ENCODE measurements around the gene NINL. TPM values are rescaled to one million over a fixed set of nuclear protein-coding genes. Genes with fewer than 3 reads are reported as not detected.

Gene NINL
- polyA plus RNA-seq, 1 of the 3 experiments (the other 2 are of a cell fraction): 22.5 TPM

DNA sequence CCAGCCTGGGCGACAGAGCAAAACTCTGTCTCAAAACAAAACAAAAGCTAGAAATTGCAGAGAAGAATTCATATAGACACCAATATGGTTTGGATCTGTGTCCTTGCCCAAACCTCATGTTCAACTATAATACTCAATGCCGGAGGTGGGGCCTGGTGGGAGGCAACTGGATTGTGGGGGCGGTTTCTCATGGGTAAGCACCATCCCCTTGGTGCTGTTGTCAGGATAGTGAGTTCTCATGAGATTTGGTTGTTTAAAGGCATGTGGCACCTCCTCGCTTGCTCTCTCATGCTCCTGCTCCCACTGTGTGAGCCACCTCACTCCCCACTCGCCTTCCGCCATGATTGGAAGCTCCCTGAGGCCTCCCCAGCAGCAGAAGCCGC is 15.2 kb downstream of the NINL start (continued):
- TF ChIP-seq, protein P1, sequence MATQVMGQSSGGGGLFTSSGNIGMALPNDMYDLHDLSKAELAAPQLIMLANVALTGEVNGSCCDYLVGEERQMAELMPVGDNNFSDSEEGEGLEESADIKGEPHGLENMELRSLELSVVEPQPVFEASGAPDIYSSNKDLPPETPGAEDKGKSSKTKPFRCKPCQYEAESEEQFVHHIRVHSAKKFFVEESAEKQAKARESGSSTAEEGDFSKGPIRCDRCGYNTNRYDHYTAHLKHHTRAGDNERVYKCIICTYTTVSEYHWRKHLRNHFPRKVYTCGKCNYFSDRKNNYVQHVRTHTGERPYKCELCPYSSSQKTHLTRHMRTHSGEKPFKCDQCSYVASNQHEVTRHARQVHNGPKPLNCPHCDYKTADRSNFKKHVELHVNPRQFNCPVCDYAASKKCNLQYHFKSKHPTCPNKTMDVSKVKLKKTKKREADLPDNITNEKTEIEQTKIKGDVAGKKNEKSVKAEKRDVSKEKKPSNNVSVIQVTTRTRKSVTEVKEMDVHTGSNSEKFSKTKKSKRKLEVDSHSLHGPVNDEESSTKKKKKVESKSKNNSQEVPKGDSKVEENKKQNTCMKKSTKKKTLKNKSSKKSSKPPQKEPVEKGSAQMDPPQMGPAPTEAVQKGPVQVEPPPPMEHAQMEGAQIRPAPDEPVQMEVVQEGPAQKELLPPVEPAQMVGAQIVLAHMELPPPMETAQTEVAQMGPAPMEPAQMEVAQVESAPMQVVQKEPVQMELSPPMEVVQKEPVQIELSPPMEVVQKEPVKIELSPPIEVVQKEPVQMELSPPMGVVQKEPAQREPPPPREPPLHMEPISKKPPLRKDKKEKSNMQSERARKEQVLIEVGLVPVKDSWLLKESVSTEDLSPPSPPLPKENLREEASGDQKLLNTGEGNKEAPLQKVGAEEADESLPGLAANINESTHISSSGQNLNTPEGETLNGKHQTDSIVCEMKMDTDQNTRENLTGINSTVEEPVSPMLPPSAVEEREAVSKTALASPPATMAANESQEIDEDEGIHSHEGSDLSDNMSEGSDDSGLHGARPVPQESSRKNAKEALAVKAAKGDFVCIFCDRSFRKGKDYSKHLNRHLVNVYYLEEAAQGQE (IDR thresholded peaks at IDR 0.05; ENCODE audit: low read depth, low read length): no peak
- TF ChIP-seq RXRA (IDR thresholded peaks at IDR 0.05; ENCODE audit: borderline replicate concordance, low read depth) (no peak), FOXM1 (IDR thresholded peaks at IDR 0.05; ENCODE audit: low read depth) (no peak), GABPA (IDR thresholded peaks at IDR 0.05; ENCODE audit: low read depth) (no peak), FOXJ3 (CRISPR knock-in tag; IDR thresholded peaks at IDR 0.05) (no peak), POLR2AphosphoS5 (IDR thresholded peaks at IDR 0.05; ENCODE audit: low read depth, low read length) (no peak)

DNA sequence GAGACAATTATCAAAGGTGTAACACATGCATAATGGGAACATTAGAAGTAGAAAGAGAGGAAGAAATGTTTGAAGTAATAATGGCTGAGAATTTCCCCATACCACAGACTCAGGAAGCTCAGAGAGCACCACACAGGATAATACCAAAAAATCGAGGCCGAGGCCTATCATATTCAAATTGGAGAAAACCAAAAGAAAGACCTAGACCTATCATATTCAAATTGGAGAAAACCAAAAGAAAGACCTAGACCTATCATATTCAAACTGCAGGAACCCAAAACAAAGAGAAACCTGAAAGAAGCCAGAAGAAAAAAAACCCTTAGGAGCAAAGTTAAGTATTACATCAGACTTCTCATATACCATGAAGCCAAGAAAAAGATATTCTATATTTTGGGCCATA is 18.0 kb downstream of the NINL start:
- H4K20me1 ChIP-seq (ENCODE audit: insufficient read depth): peaks cover 3% of the 10 kb centered on the region; the same call in 1 of the 2 replicates
- ChIA-PET POLR2A (no interaction called here), CTCF (no interaction called here)
- TF ChIP-seq NRF1 (IDR thresholded peaks at IDR 0.05; ENCODE audit: low read depth, low read length): no peak
- no peak for TF ChIP-seq RCOR1 (IDR thresholded peaks at IDR 0.05; ENCODE audit: low read length)
- TF ChIP-seq, protein P2, sequence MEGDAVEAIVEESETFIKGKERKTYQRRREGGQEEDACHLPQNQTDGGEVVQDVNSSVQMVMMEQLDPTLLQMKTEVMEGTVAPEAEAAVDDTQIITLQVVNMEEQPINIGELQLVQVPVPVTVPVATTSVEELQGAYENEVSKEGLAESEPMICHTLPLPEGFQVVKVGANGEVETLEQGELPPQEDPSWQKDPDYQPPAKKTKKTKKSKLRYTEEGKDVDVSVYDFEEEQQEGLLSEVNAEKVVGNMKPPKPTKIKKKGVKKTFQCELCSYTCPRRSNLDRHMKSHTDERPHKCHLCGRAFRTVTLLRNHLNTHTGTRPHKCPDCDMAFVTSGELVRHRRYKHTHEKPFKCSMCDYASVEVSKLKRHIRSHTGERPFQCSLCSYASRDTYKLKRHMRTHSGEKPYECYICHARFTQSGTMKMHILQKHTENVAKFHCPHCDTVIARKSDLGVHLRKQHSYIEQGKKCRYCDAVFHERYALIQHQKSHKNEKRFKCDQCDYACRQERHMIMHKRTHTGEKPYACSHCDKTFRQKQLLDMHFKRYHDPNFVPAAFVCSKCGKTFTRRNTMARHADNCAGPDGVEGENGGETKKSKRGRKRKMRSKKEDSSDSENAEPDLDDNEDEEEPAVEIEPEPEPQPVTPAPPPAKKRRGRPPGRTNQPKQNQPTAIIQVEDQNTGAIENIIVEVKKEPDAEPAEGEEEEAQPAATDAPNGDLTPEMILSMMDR (IDR thresholded peaks at IDR 0.05): no peak
- no peak for TF ChIP-seq USF2 (IDR thresholded peaks at IDR 0.05; ENCODE audit: borderline replicate concordance, low read depth, low read length)
- TF ChIP-seq EZH2phosphoT487 (IDR thresholded peaks at IDR 0.05; ENCODE audit: borderline replicate concordance, low read depth): no peak
- no peak for TF ChIP-seq JUND (IDR thresholded peaks at IDR 0.05)
- TF ChIP-seq TEAD4 (IDR thresholded peaks at IDR 0.05; ENCODE audit: borderline replicate concordance, insufficient read depth): no peak
- no peak for TF ChIP-seq MAX (IDR thresholded peaks at IDR 0.05; ENCODE audit: low read depth)
- TF ChIP-seq MXI1 (IDR thresholded peaks at IDR 0.05; ENCODE audit: low read depth, low read length): no peak
- no peak for TF ChIP-seq SMC3 (IDR thresholded peaks at IDR 0.05; ENCODE audit: low read depth, low read length)
- H3K79me2 ChIP-seq (ENCODE audit: insufficient read depth): peaks cover 85% of the 10 kb centered on the region
- no peaks in the 10 kb centered on the region for H3F3A ChIP-seq (replicated peaks; ENCODE audit: insufficient read depth)
- no peak overlapping the region for H2AFZ ChIP-seq (ENCODE audit: low read depth)
- H3K9me2 ChIP-seq: no peaks in the 10 kb centered on the region
- 98% methylated on average over 2 of the region's 2 CpGs for WGBS (ENCODE audit: low lambda C conversion rate)
- H3K9me3 ChIP-seq: no peaks in the 10 kb centered on the region
- H3K27ac ChIP-seq (ENCODE audit: low read depth in 2 of 2, low read length in 1 of 2): no peak overlapping the region
- H3K9ac ChIP-seq: no peak overlapping the region
- no peaks in the 10 kb centered on the region for H3K4me1 ChIP-seq (ENCODE audit: control insufficient read depth in 1 of 2, insufficient read depth in 2 of 2, low read depth in 1 of 2, low read length in 1 of 2)
- no peak for DNase-seq
- no peak overlapping the region for H3K4me2 ChIP-seq
- no peak overlapping the region for H3K4me3 ChIP-seq (ENCODE audit: low read depth in 2 of 2, low read length in 1 of 2)
- no peaks in the 10 kb centered on the region for H3K27me3 ChIP-seq (ENCODE audit: insufficient read depth)
- H3K36me3 ChIP-seq (replicated peaks in 1 of 2; ENCODE audit: control insufficient read depth in 1 of 2, insufficient read depth in 2 of 2, low read length in 1 of 2): peaks cover 0 to 10% of the 10 kb centered on the region in 2 experiments

Data from SK-N-SH (cell line).